GM21723 (cell line): ENCODE results near the gene H6PD.

Experiments
- ATAC-seq: cut with Tn5 transposase; IDR thresholded peaks from one replicate; pipeline ENCODE4 v1.9.1; 2021; ENCODE audit warnings: mild to moderate bottlenecking, moderate library complexity; ENCODE audit not compliant: unreplicated experiment

H6PD gene

GRCh38 chr1:9239622-9240401, 5.2 kb downstream of the H6PD start:
- no peak for ATAC-seq

GRCh38 chr1:9240914-9241820, 6.6 kb downstream of the H6PD start:
- no peak for ATAC-seq

DNA sequence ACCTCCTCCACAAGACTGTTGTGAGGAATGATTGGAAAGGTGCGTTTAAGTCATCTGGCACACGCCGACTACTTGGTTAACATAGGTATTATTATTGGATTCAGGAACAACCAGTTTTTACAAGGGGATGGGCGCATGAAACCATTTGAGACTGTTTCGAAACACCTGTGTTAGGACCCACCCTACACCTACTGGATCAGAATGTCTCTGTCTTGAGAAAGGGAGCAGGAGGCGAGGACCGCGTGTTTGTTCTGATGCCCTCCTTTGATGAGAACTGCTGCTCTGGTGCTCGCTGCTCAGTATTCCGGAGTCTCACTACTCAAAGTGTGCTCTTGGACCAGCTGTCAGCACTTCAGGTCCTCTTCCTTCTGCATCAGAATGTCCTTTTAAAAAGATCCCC, 7.3 kb downstream of the H6PD start:
- no peak for ATAC-seq

GRCh38 chr1:9242338-9242969, 7.9 kb downstream of the H6PD start:
- ATAC-seq: no peak

DNA sequence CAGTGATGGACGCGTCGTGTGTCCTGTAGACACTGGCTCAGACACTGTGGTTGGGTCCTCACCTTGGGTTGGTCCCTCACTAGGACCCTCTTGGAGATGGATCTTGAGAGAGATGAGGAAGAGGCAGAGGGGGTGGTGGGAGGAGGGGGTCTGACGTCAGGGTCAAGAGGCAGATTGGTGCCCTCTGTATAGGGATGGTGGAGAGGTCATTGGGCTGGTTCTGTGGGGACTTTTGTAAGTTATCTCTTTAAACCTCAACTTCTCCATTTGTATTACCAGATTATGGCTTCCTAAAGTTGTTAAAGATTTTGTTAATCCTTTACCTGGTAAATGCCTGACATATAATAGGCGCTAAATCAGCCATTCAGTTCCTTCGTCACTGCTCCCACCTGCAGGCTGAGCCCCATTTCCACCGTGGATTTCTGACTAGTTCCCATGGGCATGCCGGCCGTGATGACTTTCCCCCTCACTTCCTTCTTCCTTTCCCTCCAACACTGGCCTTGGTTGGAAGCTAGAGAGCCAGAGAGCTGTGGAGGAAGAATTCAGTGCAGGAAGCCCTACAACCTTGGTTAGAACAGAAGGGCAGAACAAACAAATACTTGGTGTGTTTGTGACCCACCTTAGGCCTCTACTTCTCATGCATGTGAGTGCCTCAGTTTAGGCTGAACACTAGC, 8.6 kb downstream of the H6PD start:
- no peak for ATAC-seq

GRCh38 chr1:9244501-9245229, 10.1 kb downstream of the H6PD start:
- no peak for ATAC-seq

- no peak for ATAC-seq
These were observed 10.7 kb downstream of the H6PD start for GRCh38 chr1:9245230-9245619.

DNA sequence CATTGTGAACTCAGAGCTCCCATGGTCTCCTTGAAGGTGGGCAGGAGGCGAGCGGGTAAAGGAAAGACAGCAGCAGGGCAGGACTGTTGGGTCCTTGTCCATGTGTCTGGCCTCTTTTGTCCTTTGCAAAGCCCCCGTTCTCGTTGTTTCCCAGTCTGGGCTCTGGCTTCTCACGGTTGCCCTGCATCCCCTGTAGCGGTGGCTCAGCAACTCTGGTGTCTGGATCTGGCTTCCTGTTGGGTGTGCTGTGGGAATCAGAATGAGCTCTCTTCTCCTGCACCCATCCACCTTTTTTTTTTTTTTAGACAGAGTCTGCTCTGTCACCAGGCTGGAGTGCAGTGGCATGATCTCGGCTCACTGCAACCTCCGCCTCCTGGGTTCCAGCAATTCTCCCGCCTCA, 11.1 kb downstream of the H6PD start:
- no peak for ATAC-seq

- no peak for ATAC-seq
These were observed 11.6 kb downstream of the H6PD start for GRCh38 chr1:9246215-9246614.

GRCh38 chr1:9246841-9247785, 12.5 kb downstream of the H6PD start:
- ATAC-seq: no peak

- ATAC-seq: no peak
These were observed 13.3 kb downstream of the H6PD start for GRCh38 chr1:9247894-9248293.

DNA sequence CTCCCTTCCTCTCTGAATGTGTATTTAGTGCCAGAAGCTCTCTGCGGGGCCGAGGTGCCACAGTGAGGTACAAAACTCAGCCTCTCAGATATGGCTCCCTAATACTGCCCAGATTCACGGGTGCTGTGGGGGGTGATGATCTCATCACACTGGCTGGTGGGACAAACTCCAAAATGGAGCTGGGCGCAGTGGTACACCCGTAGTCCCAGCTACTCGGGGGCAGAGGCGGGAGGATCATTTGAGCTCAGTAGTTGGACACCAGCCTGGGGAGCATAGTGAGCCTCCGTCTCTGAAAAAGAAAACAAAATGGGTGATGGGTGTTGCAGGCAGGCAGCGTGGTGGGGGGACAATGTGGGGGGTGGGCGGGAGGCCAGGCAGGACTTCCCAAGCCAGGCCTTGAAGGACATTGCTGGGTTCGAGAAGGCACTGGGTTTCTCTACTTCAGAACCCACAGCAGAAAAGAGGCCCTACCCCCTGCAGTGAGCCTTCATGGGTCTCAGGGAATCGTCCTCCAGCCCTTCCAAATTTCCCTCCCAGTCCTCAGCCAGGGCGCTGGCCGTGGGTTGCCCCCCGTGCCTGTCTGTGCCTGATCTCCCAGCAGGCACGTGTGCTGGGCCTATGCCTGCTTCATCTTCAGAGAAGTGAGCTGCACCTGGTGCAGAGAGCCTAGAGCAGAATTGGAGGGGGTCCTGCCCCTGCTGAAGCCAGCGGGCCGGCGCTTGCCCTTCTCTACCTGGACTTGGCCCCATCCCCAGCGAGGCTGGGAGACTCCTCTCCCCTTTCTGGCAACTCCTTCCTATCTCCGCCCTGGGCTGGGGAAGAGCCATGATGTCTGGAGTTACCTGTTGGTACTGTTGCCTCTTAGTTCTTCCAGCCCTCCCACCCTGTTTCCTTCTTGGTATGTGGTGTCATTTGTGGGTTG, 14.0 kb downstream of the H6PD start:
- ATAC-seq: no peak

GRCh38 chr1:9249263-9249533, 14.6 kb downstream of the H6PD start:
- no peak for ATAC-seq

DNA sequence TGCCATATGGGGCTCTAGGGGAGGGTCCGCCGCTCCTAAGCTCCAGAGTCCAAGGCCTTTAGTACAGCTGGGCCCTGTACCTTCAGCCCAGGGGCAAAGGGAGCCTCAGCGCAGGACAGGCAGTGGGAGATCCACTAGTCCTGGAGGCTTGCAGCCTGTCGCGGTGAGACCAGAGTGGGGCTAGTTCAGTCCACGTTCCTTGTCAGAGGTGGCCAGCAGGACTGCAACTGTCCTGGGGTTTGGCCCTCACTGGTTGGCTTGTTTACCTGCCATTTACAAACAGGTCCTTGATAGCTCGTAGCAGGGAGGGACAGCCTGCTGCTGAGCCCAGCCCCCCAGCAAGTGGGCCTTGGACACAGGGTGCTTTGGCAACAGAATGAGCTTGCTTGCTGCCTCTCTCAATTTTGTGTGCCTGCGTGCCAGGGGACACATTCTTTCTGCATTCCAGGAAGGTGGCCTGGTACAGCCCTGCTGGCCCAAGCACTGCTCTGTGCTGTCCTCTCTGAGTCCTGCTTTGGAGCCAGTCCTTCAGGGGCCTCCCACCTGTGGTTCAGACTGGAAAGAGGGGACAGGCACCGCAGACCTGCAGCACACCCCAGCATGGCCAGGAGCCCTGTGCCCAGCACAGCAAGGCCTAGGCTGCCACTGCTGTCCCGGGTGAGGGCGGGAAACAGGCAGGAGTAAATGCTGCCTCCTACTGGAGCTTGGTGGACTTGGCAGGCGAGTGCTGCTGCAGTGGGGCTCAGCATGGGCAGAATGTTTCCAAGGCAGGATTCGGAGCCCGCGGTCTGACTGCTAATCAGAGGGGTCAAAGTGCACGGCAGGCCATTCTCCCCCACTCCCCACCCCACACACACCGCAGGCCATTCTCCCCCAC, 15.2 kb downstream of the H6PD start:
- ATAC-seq: no peak

GRCh38 chr1:9250411-9251381, 16.1 kb downstream of the H6PD start:
- no peak for ATAC-seq

DNA sequence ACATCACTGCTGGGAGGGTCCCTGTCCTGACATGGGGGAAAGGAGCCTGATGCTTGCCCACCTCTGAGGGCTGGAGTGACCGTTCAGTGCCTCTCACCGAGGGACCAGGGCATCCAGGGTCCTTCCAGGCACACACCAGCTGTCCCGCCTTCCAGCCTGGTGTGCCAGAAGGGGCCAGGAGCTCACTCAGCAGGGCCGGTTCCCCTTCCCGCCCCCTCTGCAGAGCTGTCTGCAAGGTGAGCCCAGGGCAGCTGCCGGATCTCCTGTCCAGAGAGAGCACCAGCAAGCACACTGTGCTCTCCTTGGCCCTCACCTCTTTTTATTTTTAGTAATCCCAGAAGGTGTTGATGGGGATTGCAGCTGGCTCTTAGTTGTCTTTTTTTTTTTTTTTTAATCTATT, 16.9 kb downstream of the H6PD start:
- ATAC-seq: no peak
